ENCODE results near the gene RWDD1. TPM values are rescaled to one million over a fixed set of nuclear protein-coding genes. Genes with fewer than 3 reads are reported as not detected.

The RWDD1 gene
- total and polyA plus RNA-seq, 2 of the 13 experiments (the other 11 are each of a cell fraction or from before 2014, with no cell fraction given) = 27.4 to 67.1 TPM

GRCh38 chr6:116615937-116616736 lies 44.8 kb downstream of the RWDD1 start, which contains the start of gene RSPH4A (continued):
- TF ChIP-seq ZNF318 (CRISPR knock-in tag; IDR thresholded peaks at IDR 0.05) (0 out of 2 replicates have a peak, but pooled peaks have one; percentile 31), POLR2AphosphoS5 (IDR thresholded peaks at IDR 0.05; ENCODE audit: low read depth, low read length) (peak; percentile 37; the same call in 1 of the 2 replicates), ZNF326 (CRISPR knock-in tag; IDR thresholded peaks at IDR 0.05; ENCODE audit: borderline replicate concordance) (no peak), RFX3 (CRISPR knock-in tag; IDR thresholded peaks at IDR 0.05) (peak; percentile 83), NFATC3 (CRISPR knock-in tag; IDR thresholded peaks at IDR 0.05) (no peak), ZFP90 (CRISPR knock-in tag; IDR thresholded peaks at IDR 0.05; ENCODE audit: borderline replicate concordance) (no peak), ZMYM4 (CRISPR knock-in tag; IDR thresholded peaks at IDR 0.05) (peak; percentile 95), SAP130 (CRISPR knock-in tag; IDR thresholded peaks at IDR 0.05; ENCODE audit: low read depth) (peak; percentile 76), ZUFSP (CRISPR knock-in tag; IDR thresholded peaks at IDR 0.05; ENCODE audit: borderline replicate concordance) (no peak), ZNF501 (CRISPR knock-in tag; IDR thresholded peaks at IDR 0.05) (0 out of 2 replicates have a peak, but pooled peaks have one; percentile 47), GFI1 (CRISPR knock-in tag; IDR thresholded peaks at IDR 0.05; ENCODE audit: borderline replicate concordance) (no peak), DPF2 (CRISPR knock-in tag; IDR thresholded peaks at IDR 0.05; ENCODE audit: borderline replicate concordance, low read depth) (0 out of 2 replicates have a peak, but pooled peaks have one; percentile 10), CTCF (CRISPR knock-in tag; IDR thresholded peaks at IDR 0.05) (peak; percentile 70), RFX1 (IDR thresholded peaks at IDR 0.05) (peak; percentile 85), XRCC5 (optimal IDR thresholded peaks at IDR 0.05; ENCODE audit: low read length) (peak; percentile 15), MIER2 (CRISPR knock-in tag; IDR thresholded peaks at IDR 0.05) (no peak)

Measured in HepG2 (cell line).